ENCODE data around the gene ZNF764.

Gene ZNF764

DNA sequence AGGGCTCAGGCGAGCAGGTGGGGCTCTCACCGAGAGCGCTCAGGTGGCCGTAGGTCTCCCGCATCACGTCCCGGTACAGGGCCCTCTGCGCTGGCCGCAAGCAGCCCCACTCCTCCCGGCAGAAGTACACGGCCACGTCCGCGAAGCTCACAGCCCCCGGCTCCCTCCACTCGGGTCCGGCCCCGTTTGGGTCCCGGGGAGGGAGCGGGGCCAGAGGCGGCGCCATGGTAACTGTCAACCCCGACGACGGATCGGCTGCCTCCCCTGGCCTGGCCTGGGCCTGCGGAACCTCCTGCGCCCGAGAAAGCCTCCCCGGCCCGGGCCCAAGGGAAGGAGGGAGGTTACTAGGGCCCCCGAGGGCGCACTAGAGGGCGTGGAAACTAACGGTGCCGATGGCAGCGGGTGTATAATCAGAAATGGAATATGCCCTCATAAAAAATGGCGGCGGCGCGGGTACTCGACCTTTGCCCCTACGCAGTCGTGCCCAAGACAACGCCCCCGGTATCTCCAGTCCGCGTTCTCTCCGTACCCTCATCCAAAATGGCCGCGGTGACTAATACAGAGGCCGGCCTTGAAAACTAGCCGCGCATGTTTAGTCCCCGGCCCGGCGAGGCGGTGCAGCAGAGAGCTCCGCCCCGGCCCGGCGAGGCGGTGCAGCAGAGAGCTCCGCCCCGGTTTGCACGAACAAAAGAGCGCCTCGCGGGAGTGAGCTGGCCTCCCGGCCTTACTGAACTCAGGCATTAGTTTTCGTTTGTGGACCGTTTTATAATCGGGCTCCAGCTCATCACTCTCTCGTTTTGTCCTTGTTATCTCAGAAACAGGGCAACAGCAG is at the start of gene ZNF764:
ZNF764 (minus strand) TSS at position 418 of the 832 bp plus-strand sequence; CDS start at position 226, 192 bp downstream.
- peak; percentile 79; the same call in 1 of the 2 replicates for TF ChIP-seq ZFX (IDR thresholded peaks at IDR 0.05)
- TF ChIP-seq, protein P1, sequence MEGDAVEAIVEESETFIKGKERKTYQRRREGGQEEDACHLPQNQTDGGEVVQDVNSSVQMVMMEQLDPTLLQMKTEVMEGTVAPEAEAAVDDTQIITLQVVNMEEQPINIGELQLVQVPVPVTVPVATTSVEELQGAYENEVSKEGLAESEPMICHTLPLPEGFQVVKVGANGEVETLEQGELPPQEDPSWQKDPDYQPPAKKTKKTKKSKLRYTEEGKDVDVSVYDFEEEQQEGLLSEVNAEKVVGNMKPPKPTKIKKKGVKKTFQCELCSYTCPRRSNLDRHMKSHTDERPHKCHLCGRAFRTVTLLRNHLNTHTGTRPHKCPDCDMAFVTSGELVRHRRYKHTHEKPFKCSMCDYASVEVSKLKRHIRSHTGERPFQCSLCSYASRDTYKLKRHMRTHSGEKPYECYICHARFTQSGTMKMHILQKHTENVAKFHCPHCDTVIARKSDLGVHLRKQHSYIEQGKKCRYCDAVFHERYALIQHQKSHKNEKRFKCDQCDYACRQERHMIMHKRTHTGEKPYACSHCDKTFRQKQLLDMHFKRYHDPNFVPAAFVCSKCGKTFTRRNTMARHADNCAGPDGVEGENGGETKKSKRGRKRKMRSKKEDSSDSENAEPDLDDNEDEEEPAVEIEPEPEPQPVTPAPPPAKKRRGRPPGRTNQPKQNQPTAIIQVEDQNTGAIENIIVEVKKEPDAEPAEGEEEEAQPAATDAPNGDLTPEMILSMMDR (conservative IDR thresholded peaks at IDR 0.05): no peak
- peak within 1 kb of the TSS; percentile 94 for H3K27ac ChIP-seq

DNA sequence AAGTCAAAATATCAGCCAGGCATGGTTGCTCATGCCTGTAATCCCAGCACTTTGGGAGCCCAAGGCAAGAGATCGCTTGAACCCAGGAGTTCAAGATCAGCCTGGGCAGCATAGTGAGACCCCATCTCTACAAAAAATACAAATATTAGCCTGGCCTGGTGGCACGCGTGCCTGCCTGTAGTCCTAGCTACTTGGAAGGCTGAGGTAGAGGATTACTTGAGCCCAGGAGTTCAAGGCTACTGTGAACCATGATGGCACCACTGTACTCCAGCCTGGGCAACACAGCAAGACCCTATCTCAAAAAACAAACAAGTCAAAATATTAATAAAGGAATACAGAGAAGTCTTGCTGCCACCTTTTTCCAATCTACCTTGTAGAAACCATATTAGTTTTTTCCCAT is 47.8 kb upstream of the ZNF764 start:
- TF ChIP-seq ZFX (IDR thresholded peaks at IDR 0.05): no peak
- TF ChIP-seq, protein P1 (conservative IDR thresholded peaks at IDR 0.05): no peak
- H3K27ac ChIP-seq: no peak overlapping the region

DNA sequence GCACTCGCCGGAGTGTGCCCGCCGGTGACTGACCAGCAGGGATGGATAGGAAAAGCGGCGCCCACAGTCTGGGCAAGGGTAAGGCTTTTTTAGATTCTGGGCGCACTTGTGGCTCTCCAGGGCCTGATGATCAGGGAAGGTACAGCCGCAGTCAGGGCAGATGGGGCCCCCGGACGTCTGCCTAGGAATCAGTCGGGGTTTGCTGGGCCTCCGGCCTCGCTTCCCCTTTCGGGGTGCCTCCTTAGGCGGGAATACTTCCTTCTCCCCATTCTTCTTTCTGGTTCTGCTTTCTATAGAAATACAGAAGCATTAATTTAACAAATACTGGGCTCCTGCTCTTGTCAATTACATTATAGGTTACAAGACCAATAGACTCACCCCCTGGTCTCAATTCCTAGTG is 47.0 kb upstream of the ZNF764 start:
- no peak overlapping the region for H3K27ac ChIP-seq

DNA sequence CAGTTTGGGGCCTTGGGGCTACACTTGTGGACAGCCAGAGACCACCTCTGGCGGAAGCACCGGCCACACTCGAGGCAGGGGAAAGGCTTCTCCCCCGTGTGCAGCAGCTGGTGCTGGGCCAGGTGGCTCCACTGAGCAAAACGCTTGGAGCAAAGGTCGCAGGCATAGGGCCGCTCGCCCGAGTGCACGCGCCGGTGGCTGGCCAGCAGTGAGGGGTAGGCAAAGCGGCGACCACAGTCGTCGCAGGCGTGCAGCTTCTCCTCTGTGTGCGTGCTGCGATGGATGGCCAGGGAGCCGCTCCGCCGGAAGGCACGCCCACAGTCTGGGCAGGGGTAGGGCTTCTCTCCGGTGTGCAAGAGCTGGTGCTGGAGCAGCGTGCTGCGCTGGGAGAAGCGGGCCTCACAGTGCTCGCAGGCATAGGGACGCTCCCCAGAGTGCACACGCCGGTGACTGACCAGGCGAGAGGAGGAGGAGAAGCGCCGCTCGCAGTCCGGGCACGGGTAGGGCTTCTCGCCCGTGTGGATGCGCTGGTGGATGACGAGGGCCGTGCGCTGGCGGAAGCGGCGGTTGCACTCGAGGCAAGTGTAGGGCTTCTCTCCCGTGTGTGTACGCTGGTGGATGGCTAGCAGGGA is 46.3 kb upstream of the ZNF764 start:
- no peak overlapping the region for H3K27ac ChIP-seq
- TF ChIP-seq ZFX (IDR thresholded peaks at IDR 0.05): no peak
- TF ChIP-seq, protein P1 (conservative IDR thresholded peaks at IDR 0.05): no peak

More for the DNA sequence above, 47.0 kb upstream of the ZNF764 start:
- TF ChIP-seq, protein P1 (conservative IDR thresholded peaks at IDR 0.05): no peak
- no peak for TF ChIP-seq ZFX (IDR thresholded peaks at IDR 0.05)

DNA sequence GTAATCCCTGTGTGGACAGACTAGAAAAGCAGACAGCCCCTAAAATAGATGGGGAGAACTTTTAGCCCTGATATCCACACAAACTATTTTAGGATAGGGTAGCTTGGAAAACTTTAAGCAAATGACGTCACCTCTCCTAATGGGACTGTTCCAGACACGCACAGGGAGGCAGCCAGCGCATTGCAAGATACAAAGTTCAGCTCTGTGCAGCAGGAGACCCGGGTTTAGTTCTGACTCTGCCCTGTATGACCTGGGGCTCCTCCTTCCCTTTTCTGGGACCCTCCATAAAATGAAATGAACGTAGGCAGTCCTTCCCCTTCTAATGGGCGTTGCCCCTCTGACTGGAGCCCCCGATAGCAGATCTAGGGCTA is 45.8 kb upstream of the ZNF764 start:
- H3K27ac ChIP-seq: no peak overlapping the region
- TF ChIP-seq, protein P1 (conservative IDR thresholded peaks at IDR 0.05): no peak
- no peak for TF ChIP-seq ZFX (IDR thresholded peaks at IDR 0.05)

DNA sequence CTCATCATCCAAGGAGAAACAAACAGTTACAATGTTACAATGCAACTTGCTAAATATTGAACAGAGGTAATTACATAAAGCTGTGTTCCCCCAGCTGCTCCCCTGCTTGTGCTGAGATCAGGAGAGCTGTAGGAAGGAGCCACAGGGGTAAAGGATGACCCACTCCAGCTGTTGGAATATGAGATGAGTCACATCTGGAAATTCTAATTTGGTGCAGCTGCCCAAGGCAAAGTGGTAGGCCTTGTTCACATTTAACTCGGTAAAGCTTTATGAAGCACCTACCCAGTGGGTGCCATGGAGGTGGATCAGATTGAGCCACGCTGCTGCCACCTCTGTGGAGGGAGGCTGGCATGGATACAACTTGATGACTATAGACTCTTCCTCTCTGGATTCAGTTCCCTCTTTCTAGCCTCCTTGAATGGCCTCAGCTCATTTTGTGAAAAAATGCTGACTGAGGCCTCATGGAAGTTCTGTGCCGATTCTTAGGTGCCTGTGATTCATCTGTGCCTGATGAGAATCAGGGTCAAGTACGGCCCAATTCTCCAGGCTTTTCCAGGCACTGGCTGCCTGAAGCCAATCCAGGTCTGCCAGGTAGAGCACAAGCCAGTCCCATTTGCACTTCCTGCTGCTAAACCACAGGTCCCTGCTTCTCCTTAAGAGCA is 44.6 kb upstream of the ZNF764 start:
- no peak for TF ChIP-seq ZFX (IDR thresholded peaks at IDR 0.05)
- TF ChIP-seq, protein P1 (conservative IDR thresholded peaks at IDR 0.05): no peak
- H3K27ac ChIP-seq: no peak overlapping the region

DNA sequence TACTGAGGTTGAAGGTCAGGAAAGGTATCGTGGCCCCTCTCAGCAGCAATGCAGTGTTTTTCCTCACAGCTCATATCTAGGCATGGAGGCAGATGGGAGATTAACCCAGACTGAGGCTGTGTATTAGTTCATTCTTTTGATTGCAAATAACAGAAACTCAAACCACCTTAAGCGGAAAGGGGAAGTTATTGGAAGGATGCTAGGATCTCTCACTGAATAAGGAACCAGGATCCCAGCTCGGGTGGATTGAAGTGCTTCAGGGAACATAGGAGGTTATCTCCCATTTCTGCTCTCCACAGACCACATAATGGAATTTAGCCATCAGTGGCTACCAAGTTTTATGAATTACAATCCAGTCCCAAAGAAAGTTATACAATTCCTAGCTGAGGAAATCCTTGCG is 43.8 kb upstream of the ZNF764 start:
- H3K27ac ChIP-seq: no peak overlapping the region
- no peak for TF ChIP-seq ZFX (IDR thresholded peaks at IDR 0.05)
- TF ChIP-seq, protein P1 (conservative IDR thresholded peaks at IDR 0.05): no peak

Data from C4-2B (cell line).